ENCODE results near the gene MUC5B.

Gene MUC5B

DNA sequence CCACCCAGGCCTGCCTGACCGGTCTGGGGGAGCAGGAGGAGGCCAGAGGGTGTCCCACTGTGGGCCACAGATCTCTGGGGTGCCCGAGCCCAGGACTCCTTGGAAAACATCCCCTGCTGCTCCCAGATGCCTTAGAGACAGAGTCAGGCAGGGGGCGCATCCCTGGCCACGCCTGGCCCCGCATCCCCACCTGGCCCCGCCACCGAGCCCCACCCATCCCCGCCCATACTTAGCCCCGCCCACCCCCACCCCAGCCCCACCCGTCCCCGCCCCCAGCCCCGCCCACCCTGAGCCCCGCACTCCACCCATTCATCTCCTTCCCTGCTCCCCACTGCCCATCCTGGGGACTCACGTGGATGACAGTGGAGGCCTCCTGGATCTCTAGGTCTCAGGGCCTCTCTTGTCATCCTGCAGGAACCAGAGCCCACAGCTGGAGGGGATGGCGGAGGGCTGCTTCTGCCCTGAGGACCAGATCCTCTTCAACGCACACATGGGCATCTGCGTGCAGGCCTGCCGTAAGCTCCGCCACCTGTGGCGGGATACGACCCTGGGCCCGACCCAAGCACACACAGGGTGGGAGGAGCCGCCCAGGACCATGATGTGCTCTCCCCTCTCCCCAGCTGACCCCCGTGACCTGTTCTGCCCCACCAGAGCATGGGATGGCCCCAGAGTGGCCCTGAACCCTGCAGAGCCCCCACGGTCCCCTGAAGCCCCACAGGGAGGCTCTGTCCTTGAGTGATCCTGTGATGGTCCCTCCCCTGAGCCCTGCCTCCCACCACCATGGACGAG is 33.6 kb downstream of the MUC5B start:
- DNase-seq (ENCODE audit: low read depth), result no peak
- no peak for TF ChIP-seq CTCF (IDR thresholded peaks at IDR 0.05; ENCODE audit: insufficient read depth, low read depth, low read length, missing control alignments)
- no peak overlapping the region for H3K4me3 ChIP-seq (ENCODE audit: low read depth, low read length)

DNA sequence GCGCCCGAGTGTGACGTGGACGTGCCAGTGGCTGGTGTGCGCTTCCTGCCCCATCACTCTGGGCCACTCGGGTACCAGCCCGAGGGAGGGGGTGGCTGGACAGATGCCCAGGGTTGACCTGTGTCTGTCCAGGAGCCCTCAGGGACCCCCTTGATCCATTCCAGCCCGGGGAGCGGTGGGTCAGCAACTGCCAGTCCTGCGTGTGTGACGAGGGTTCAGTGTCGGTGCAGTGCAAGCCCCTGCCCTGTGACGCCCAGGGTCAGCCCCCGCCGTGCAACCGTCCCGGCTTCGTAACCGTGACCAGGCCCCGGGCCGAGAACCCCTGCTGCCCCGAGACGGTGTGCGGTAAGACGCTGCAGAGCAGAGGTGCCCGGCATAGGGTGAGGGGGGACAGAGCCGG is 34.5 kb downstream of the MUC5B start:
- no peak for TF ChIP-seq CTCF (IDR thresholded peaks at IDR 0.05; ENCODE audit: insufficient read depth, low read depth, low read length, missing control alignments)
- H3K4me3 ChIP-seq (ENCODE audit: low read depth, low read length), result no peak overlapping the region
- no peak for DNase-seq (ENCODE audit: low read depth)

- H3K4me3 ChIP-seq (ENCODE audit: low read depth, low read length), result no peak overlapping the region
- no peak for DNase-seq (ENCODE audit: low read depth)
- TF ChIP-seq CTCF (IDR thresholded peaks at IDR 0.05; ENCODE audit: insufficient read depth, low read depth, low read length, missing control alignments), result no peak
Measured at GRCh38 chr11:1257916-1258315, 35.0 kb downstream of the MUC5B start.

DNA sequence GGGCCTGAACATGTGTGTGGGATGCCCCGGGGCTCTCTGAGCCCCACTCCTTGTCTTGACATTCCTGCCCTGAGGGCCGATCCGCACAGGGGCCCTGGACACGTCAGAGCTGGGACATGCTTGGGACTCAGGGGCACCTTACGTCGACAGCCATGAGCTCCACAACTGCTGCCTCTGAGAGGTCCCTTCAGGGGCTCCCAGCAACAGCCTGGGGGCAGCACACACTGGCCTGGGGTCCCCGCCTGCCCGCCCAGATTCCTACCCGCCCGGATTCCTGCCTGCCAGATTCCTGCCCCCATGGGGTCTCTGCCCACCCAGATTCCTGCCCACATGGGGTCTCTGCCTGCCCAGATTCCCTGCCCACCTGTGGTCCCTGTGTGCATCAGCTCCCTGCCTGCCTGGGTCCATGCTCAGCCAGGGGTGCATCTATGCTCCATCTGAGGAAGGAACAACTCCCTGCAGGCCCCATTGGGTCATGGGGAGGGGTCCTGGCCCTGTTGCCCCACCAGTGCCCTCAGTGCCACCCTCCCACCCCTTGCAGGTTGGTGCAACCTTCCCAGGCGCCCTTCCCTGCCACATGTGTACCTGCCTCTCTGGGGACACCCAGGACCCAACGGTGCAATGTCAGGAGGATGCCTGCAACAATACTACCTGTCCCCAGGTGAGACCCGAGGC is 35.7 kb downstream of the MUC5B start:
- no peak overlapping the region for H3K4me3 ChIP-seq (ENCODE audit: low read depth, low read length)
- DNase-seq (ENCODE audit: low read depth), result no peak
- TF ChIP-seq CTCF (IDR thresholded peaks at IDR 0.05; ENCODE audit: insufficient read depth, low read depth, low read length, missing control alignments), result no peak

DNA sequence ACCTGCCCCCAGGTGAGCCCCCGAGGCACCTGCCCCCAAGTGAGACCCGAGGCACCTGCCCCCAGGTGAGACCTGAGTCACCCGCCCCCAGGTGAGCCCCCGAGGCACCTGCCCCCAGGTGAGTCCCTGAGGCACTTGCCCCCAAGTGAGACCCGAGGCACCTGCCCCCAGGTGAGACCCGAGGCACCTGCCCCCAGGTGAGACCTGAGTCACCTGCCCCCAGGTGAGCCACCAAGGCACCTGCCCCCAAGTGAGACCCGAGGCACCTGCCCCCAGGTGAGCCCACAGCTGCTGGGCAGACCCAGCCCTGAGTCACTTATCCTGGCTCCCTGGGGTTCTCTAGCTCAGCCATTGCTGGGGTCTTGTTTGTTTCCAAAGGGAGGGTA is 36.2 kb downstream of the MUC5B start:
- DNase-seq (ENCODE audit: low read depth), result no peak
- no peak overlapping the region for H3K4me3 ChIP-seq (ENCODE audit: low read depth, low read length)
- TF ChIP-seq CTCF (IDR thresholded peaks at IDR 0.05; ENCODE audit: insufficient read depth, low read depth, low read length, missing control alignments), result no peak

DNA sequence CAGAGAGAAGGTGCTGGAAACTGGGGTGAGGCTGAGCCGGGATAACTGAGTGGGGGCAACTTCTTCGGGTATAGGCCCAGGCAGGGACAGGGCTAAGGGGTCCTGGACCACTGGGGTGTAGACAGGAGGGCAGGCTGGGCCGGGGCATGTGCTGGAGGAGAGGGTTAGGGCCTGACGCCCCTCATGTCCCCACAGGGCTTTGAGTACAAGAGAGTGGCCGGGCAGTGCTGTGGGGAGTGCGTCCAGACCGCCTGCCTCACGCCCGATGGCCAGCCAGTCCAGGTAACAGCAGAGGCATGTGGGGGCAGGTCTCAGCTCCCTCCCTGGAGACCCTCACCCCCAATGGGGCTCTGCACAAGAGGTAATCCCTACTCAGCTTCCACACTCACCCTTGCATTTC is 36.7 kb downstream of the MUC5B start:
- H3K4me3 ChIP-seq (ENCODE audit: low read depth, low read length), result no peak overlapping the region
- no peak for DNase-seq (ENCODE audit: low read depth)
- no peak for TF ChIP-seq CTCF (IDR thresholded peaks at IDR 0.05; ENCODE audit: insufficient read depth, low read depth, low read length, missing control alignments)

All from GM12865 (cell line).